Measurements from ENCODE around the gene RAB6C.
A peak's percentile ranks its signal among the peaks of the same experiment; 100 is the strongest.
"Not testable (repeated sequence)": the region's sequence is repeated elsewhere in the genome, so short reads cannot be mapped to it uniquely, and the experiment has no call there.

Gene RAB6C

DNA sequence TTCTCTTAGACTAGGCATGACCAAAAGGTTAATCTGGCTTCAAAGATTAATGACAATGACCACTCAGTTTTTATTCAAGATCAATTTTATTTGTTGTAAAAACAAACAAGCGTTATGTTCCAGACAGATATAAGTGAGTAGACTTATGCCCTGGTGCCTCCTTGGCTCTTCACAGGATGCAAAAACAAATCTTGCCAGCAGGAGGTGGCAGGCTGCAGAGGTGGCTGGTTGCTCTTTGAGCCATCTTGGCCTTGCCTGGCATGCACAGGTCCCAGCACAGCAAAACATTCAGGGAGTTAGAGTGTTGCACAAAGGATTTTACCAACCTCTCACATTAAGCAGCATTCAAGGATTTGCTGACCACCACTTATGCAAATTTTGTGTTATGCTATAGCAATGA lies 46.5 kb downstream of the RAB6C start:
- H3K27me3 ChIP-seq (replicated peaks in 2 of 5; ENCODE audit: control insufficient read depth in 4 of 5, insufficient read depth in 5 of 5, low read length in 4 of 5); POLR2A ChIA-PET; H3K27ac ChIP-seq (ENCODE audit: insufficient read depth in 1 of 2, low read depth in 1 of 2, low read length in 2 of 2, poor library complexity in 1 of 2, severe bottlenecking in 2 of 2); H3K4me3 ChIP-seq (ENCODE audit: control insufficient read depth in 1 of 7, extremely low read depth in 1 of 7, insufficient read depth in 4 of 7, low read depth in 2 of 7, low read length in 6 of 7); H3K9me3 ChIP-seq (ENCODE audit: control extremely low read depth in 1 of 5, control insufficient read depth in 4 of 5, insufficient read depth in 2 of 5, low read depth in 1 of 5, low read length in 4 of 5); H3K36me3 ChIP-seq (ENCODE audit: control insufficient read depth in 4 of 4, insufficient read depth in 4 of 4, low read length in 3 of 4); H3K4me1 ChIP-seq (ENCODE audit: control extremely low read depth in 1 of 4, control insufficient read depth in 4 of 4, insufficient read depth in 4 of 4, low read length in 3 of 4); CTCF ChIA-PET: not testable (repeated sequence)
- WGBS (ENCODE audit: insufficient coverage), result 100% methylated on average over 1 of the region's 1 CpG
- DNase-seq, result peak in 1 of 3 donors; percentile 0
